K562 (cell line): ENCODE data around the gene GRIN1. TPM values are rescaled to one million over a fixed set of nuclear protein-coding genes. Genes with fewer than 3 reads are reported as not detected.

ENCODE experiments used
- BRD9 ChIP-seq: fragments of 450-650 bp; IDR thresholded peaks from 2 replicates; pipeline ENCODE4 v1.6.1; 2018; ENCODE audit warnings: low read depth; ENCODE audit not compliant: partially characterized antibody
- CBX3 ChIP-seq, 2 experiments: IDR thresholded peaks; 1 replicate in 1 of 2; 2 replicates in 1 of 2; pipeline ENCODE4 v1.6.1; 2012; ENCODE audit warnings: inconsistent platforms in 2 of 2, low read length in 2 of 2, borderline replicate concordance in 1 of 2, control low read depth in 1 of 2
- CXXC5 ChIP-seq: fragments of 250-450 bp; sonication (Bioruptor Pico); IDR thresholded peaks from 2 replicates; pipeline ENCODE4 v1.8.0; 2022; ENCODE audit warnings: inconsistent platforms, mild to moderate bottlenecking, moderate library complexity
- HCFC1 ChIP-seq: IDR thresholded peaks from 2 replicates; pipeline ENCODE4 v1.6.1; 2012; ENCODE audit warnings: low read depth, low read length, improper control_type of control experiment
- POLR2H ChIP-seq: IDR thresholded peaks from 2 replicates; pipeline ENCODE4 v1.6.1; 2016; ENCODE audit warnings: missing genetic modification characterization, low read depth, mild to moderate bottlenecking, control low read depth, missing compliant biosample characterization, moderate library complexity
- POU5F1 ChIP-seq: fragments of 150-350 bp; IDR thresholded peaks from 2 replicates; pipeline ENCODE4 v1.6.1; 2014; ENCODE audit warnings: borderline replicate concordance, low read length, low read depth, mild to moderate bottlenecking; ENCODE audit not compliant: partially characterized antibody
- PRDM10 ChIP-seq: fragments of 450-650 bp; IDR thresholded peaks from 2 replicates; pipeline ENCODE4 v1.6.1; 2018; ENCODE audit not compliant: partially characterized antibody
- PRPF4 ChIP-seq: fragments of 200-400 bp; formaldehyde crosslinking; IDR thresholded peaks from one replicate; pipeline ENCODE4 v1.6.1; 2017; ENCODE audit warnings: low read length, low read depth, mild to moderate bottlenecking; ENCODE audit not compliant: insufficient read depth, poor library complexity, severe bottlenecking
- SLC30A9 ChIP-seq: fragments of 250-450 bp; sonication (Bioruptor Pico); IDR thresholded peaks from 2 replicates; pipeline ENCODE4 v1.8.0; 2022; ENCODE audit warnings: mild to moderate bottlenecking, moderate library complexity
- SMAD4 ChIP-seq: fragments of 250-450 bp; sonication (Bioruptor Pico); conservative IDR thresholded peaks from 2 replicates; pipeline ENCODE4 v1.8.0; 2021; ENCODE audit warnings: inconsistent platforms, mild to moderate bottlenecking, moderate library complexity
- SNRNP70 ChIP-seq: fragments of 200-400 bp; formaldehyde crosslinking; optimal IDR thresholded peaks from 2 replicates; pipeline ENCODE3; 2017; ENCODE audit warnings: low read depth, low read length
- TAL1 ChIP-seq: fragments of 450-650 bp; IDR thresholded peaks from 2 replicates; pipeline ENCODE4 v1.6.1; 2016; ENCODE audit warnings: mild to moderate bottlenecking
- THRA ChIP-seq: fragments of 450-650 bp; IDR thresholded peaks from 2 replicates; pipeline ENCODE4 v1.6.1; 2017; ENCODE audit warnings: mild to moderate bottlenecking, moderate library complexity
- TRIM25 ChIP-seq: fragments of 450-650 bp; IDR thresholded peaks from 2 replicates; pipeline ENCODE4 v1.7.0; 2016; ENCODE audit warnings: borderline replicate concordance
- ZNF146 ChIP-seq: IDR thresholded peaks from one replicate; pipeline ENCODE4 v1.6.1; 2018; ENCODE audit warnings: missing compliant biosample characterization; ENCODE audit not compliant: unreplicated experiment
- ZNF717 ChIP-seq: fragments of 250-450 bp; sonication (Bioruptor Pico); IDR thresholded peaks from 2 replicates; pipeline ENCODE4 v1.5.0; 2021
- polyA plus RNA-seq, 8 experiments: library from polyadenylated mRNA; depleted of rRNA in 4 of 8; stranded (reverse) in 5 of 8; unstranded in 3 of 8; fragments of >200 nt; fragmentation: Nextera tagmentation in 2 of 8; fragmentation: Illumina TruSeq in 1 of 8; extraction: Ambion mirVana in 2 of 8; extraction: Trizol in 1 of 8; gene quantifications; 2 replicates each; pipeline versions ENCODE4 v1.2.1 to v1.2.3, GENCODE V29; 2011 to 2014; ENCODE audit warnings: inconsistent platforms in 1 of 8, missing spikeins in 1 of 8
- total RNA-seq, 7 experiments: library from RNA; depleted of rRNA in 6 of 7; stranded (reverse); fragments of >200 nt in 6 of 7; fragmentation: Illumina TruSeq in 2 of 7; extraction: Trizol in 2 of 7; gene quantifications; 2 replicates each; pipeline versions ENCODE4 v1.2.1 to v1.2.3, GENCODE V29; 2011 to 2021; ENCODE audit warnings: low replicate concordance in 1 of 7
- TF ChIP-seq, protein P1 (sequence below): fragments of 450-650 bp; IDR thresholded peaks from 2 replicates; pipeline ENCODE4 v1.7.1; 2018; ENCODE audit warnings: mild to moderate bottlenecking, low read depth; ENCODE audit not compliant: partially characterized antibody

GRIN1 gene
- total and polyA plus RNA-seq, 9 of the 15 experiments (the other 6 are each of a cell fraction or from before 2014, with no cell fraction given) = 0.03 to 0.35 (median 0.16) TPM; not detected in 6

DNA sequence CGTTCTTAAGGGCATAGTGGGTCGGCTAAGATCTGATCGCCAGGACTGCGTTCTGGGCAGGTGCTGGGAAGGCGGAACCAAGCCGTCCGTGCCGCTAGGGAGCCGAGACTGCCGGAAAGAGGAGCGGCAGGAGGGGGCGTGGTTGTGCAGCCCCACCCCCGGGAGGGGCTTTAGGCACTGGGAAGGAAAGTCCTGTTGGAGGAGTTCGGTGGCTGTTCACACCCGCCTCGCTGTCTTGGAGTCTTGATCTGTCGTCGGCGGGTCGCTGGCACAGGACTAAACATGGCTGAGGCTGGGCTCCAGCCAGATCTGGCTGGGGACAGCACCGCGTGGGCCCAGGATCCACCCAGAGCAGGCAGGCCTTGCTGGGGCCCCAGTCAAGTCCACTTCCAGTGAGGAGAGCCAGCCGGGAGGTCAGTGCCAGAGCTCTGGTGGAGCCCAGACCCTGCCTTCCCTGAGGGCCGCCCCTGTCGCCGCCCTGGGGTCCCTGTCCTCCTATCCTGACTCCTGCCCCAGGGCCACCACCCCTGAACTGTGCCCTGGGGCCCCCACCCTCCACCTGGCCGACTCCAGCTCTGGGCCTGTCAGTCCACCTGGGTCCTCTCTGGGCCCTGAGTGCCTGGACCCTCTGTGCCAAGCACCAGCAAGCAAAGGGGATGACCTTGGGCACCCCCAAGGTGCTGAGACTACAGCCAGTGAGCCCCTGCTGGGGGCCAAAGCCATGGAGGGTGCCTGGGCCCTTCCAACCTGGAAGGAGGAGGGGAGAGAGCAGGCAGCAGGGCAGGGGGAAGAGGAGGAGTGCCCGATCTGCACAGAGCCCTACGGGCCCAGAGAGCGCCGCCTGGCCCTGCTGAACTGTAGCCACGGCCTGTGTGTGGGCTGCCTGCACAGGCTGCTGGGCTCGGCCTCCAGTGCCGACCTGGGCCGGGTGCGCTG, 78.6 kb downstream of the GRIN1 start (continued):
- no peak for TF ChIP-seq POLR2H (tag)
- TF ChIP-seq SNRNP70 = no peak
- no peak for TF ChIP-seq POU5F1
- no peak for TF ChIP-seq TRIM25
- TF ChIP-seq PRDM10 = no peak
- TF ChIP-seq ZNF146 (CRISPR knock-in tag) = no peak
- TF ChIP-seq CXXC5 = peak; percentile 70
- TF ChIP-seq BRD9 = no peak
- no peak for TF ChIP-seq SLC30A9 (CRISPR knock-in tag)
- TF ChIP-seq THRA = no peak
- no peak for TF ChIP-seq SMAD4 (CRISPR knock-in tag)
- TF ChIP-seq ZNF717 (CRISPR knock-in tag) = no peak
- TF ChIP-seq TAL1 = no peak
- no peak for TF ChIP-seq CBX3 (IDR thresholded peaks at IDR 0.05; ENCODE audit: borderline replicate concordance in 1 of 2, low read length in 2 of 2)
- 0 out of 2 replicates have a peak, but pooled peaks have one; percentile 23 for TF ChIP-seq HCFC1
- TF ChIP-seq, protein P1, sequence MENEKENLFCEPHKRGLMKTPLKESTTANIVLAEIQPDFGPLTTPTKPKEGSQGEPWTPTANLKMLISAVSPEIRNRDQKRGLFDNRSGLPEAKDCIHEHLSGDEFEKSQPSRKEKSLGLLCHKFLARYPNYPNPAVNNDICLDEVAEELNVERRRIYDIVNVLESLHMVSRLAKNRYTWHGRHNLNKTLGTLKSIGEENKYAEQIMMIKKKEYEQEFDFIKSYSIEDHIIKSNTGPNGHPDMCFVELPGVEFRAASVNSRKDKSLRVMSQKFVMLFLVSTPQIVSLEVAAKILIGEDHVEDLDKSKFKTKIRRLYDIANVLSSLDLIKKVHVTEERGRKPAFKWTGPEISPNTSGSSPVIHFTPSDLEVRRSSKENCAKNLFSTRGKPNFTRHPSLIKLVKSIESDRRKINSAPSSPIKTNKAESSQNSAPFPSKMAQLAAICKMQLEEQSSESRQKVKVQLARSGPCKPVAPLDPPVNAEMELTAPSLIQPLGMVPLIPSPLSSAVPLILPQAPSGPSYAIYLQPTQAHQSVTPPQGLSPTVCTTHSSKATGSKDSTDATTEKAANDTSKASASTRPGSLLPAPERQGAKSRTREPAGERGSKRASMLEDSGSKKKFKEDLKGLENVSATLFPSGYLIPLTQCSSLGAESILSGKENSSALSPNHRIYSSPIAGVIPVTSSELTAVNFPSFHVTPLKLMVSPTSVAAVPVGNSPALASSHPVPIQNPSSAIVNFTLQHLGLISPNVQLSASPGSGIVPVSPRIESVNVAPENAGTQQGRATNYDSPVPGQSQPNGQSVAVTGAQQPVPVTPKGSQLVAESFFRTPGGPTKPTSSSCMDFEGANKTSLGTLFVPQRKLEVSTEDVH = no peak
- TF ChIP-seq PRPF4 = no peak
